Umbilical cord (tissue), 2 donors: Measurements from ENCODE around the gene TSR3. TPM values are rescaled to one million over a fixed set of nuclear protein-coding genes. Genes with fewer than 3 reads are reported as not detected.

Experiments
- DNase-seq: peaks from one replicate; pipeline ENCODE4 v3.0.0-alpha.2; 2015; ENCODE audit warnings: low spot score
- total RNA-seq: library from RNA; depleted of rRNA; stranded (reverse); fragments of >200 nt; gene quantifications from one replicate; pipeline ENCODE4 v1.2.3, GENCODE V29; 2014; ENCODE audit warnings: low replicate concordance; ENCODE audit not compliant: insufficient read depth

Gene TSR3
- total RNA-seq = 55.6 TPM

- DNase-seq = peak; percentile 82
Observed at GRCh38 chr16:1351582-1352362, at the start of gene TSR3, which contains the start of gene GNPTG. TSS of gene TSR3 (minus strand) at chr16:1351878. CDS start at chr16:1351804, 74 bp downstream. TSS of gene GNPTG (plus strand) at chr16:1351931. CDS start at chr16:1351966, 35 bp downstream.

GRCh38 chr16:1401061-1401757 is 49.5 kb upstream of the TSR3 start:
- DNase-seq = no peak

GRCh38 chr16:1398826-1399581 is 47.3 kb upstream of the TSR3 start:
- no peak for DNase-seq

GRCh38 chr16:1398351-1398750 is 46.7 kb upstream of the TSR3 start:
- DNase-seq = no peak

GRCh38 chr16:1397779-1398178 is 46.1 kb upstream of the TSR3 start:
- DNase-seq = no peak

- no peak for DNase-seq
Observed at GRCh38 chr16:1395444-1396031, 43.9 kb upstream of the TSR3 start.

- DNase-seq = no peak
Observed at GRCh38 chr16:1394367-1394951, 42.8 kb upstream of the TSR3 start.

GRCh38 chr16:1393613-1394176 is 42.0 kb upstream of the TSR3 start:
- no peak for DNase-seq

GRCh38 chr16:1392826-1393225 is 41.1 kb upstream of the TSR3 start:
- no peak for DNase-seq

GRCh38 chr16:1390239-1390779 is 38.6 kb upstream of the TSR3 start:
- DNase-seq = no peak

- no peak for DNase-seq
Observed at GRCh38 chr16:1389762-1390161, 38.1 kb upstream of the TSR3 start.

GRCh38 chr16:1387331-1387730 is 35.7 kb upstream of the TSR3 start:
- DNase-seq = no peak

- no peak for DNase-seq
Observed at GRCh38 chr16:1385232-1385631, 33.6 kb upstream of the TSR3 start.

- no peak for DNase-seq
Observed at GRCh38 chr16:1383556-1383955, 31.9 kb upstream of the TSR3 start.

- no peak for DNase-seq
Observed at GRCh38 chr16:1381612-1382406, 30.1 kb upstream of the TSR3 start.

- no peak for DNase-seq
Observed at GRCh38 chr16:1380195-1380594, 28.5 kb upstream of the TSR3 start.

GRCh38 chr16:1379304-1380076 is 27.8 kb upstream of the TSR3 start:
- DNase-seq = peak; percentile 22

GRCh38 chr16:1378804-1379303 is 27.2 kb upstream of the TSR3 start:
- peak; percentile 26 for DNase-seq
